Measurements from ENCODE around the gene INHA.

Gene INHA

DNA sequence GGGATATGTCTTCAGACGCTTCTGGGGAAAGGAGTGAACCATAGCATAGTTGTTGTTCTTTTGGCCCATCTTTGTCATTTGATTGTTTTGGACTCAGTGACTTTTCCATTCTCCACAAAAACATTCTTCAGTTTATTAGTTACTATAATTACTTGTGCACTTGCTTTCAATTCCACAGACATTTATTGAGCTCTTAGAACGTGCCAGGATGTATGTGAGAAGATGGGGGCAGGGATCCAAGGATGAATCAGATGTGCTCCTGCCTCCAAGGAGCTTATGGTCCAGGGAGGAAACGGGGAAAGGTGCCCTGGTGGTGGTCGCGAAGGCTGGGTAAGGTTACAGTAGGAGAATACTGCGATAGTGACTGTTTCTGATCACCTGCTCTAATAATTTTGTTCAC is 48.4 kb downstream of the INHA start:
- H3K36me3 ChIP-seq (ENCODE audit: low read depth), result no peaks in the 10 kb centered on the region
- no peak overlapping the region for H3K27ac ChIP-seq (ENCODE audit: poor library complexity, severe bottlenecking)
- ATAC-seq (ENCODE audit: low read depth) (no peak), DNase-seq (ENCODE audit: low spot score) (no peak)
- H3K4me3 ChIP-seq (ENCODE audit: severe bottlenecking), result no peak overlapping the region
- TF ChIP-seq CTCF (IDR thresholded peaks at IDR 0.05; ENCODE audit: poor library complexity, severe bottlenecking), result no peak
- H3K4me1 ChIP-seq (ENCODE audit: insufficient read depth, poor library complexity, severe bottlenecking), result no peaks in the 10 kb centered on the region
- no peaks in the 10 kb centered on the region for H3K27me3 ChIP-seq (ENCODE audit: insufficient read depth, poor library complexity, severe bottlenecking)
- no peaks in the 10 kb centered on the region for H3K9me3 ChIP-seq (ENCODE audit: severe bottlenecking)

- DNase-seq (ENCODE audit: low spot score), result no peak
- Histone ChIP-seq H3K9me3 (ENCODE audit: severe bottlenecking) (no peaks in the 10 kb centered on the region), H3K4me3 (ENCODE audit: severe bottlenecking) (no peak overlapping the region), H3K4me1 (ENCODE audit: insufficient read depth, poor library complexity, severe bottlenecking) (no peaks in the 10 kb centered on the region), H3K27me3 (ENCODE audit: insufficient read depth, poor library complexity, severe bottlenecking) (no peaks in the 10 kb centered on the region), H3K36me3 (ENCODE audit: low read depth) (no peaks in the 10 kb centered on the region), H3K27ac (ENCODE audit: poor library complexity, severe bottlenecking) (no peak overlapping the region)
- no peak for ATAC-seq (ENCODE audit: low read depth)
- TF ChIP-seq CTCF (IDR thresholded peaks at IDR 0.05; ENCODE audit: poor library complexity, severe bottlenecking), result no peak
These were observed 49.8 kb downstream of the INHA start for GRCh38 chr2:219621935-219622334.

- ATAC-seq (ENCODE audit: low read depth) (no peak), DNase-seq (ENCODE audit: low spot score) (no peak)
- Histone ChIP-seq H3K4me3 (ENCODE audit: severe bottlenecking) (no peak overlapping the region), H3K27me3 (ENCODE audit: insufficient read depth, poor library complexity, severe bottlenecking) (no peaks in the 10 kb centered on the region), H3K27ac (ENCODE audit: poor library complexity, severe bottlenecking) (no peak overlapping the region), H3K4me1 (ENCODE audit: insufficient read depth, poor library complexity, severe bottlenecking) (no peaks in the 10 kb centered on the region), H3K36me3 (ENCODE audit: low read depth) (no peaks in the 10 kb centered on the region), H3K9me3 (ENCODE audit: severe bottlenecking) (no peaks in the 10 kb centered on the region)
- TF ChIP-seq CTCF (IDR thresholded peaks at IDR 0.05; ENCODE audit: poor library complexity, severe bottlenecking), result no peak
These were observed 50.4 kb downstream of the INHA start for GRCh38 chr2:219622472-219622871.

DNA sequence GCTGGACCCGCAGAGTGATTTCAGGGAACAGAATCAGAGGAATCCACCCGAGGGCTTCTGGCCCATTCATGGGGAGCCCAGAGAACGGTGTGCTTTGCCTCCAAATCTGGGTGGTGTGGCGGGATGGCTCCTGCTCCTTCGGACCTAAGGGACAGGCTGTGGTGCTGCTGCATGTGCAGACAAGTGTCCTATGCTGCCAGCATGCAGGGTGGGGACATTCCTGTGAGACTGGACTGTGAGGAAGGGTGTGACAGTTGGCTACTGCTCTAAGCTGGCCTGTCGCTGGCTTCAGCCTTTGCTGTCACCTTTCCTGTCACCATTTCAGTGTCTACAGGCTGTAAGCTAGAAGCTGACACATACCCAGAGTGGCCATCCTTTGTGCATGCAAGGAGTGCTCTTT is 52.5 kb downstream of the INHA start:
- no peak for TF ChIP-seq CTCF (IDR thresholded peaks at IDR 0.05; ENCODE audit: poor library complexity, severe bottlenecking)
- no peaks in the 10 kb centered on the region for H3K27me3 ChIP-seq (ENCODE audit: insufficient read depth, poor library complexity, severe bottlenecking)
- H3K36me3 ChIP-seq (ENCODE audit: low read depth), result no peaks in the 10 kb centered on the region
- no peak for DNase-seq (ENCODE audit: low spot score)
- no peak for ATAC-seq (ENCODE audit: low read depth)
- no peaks in the 10 kb centered on the region for H3K9me3 ChIP-seq (ENCODE audit: severe bottlenecking)
- no peak overlapping the region for H3K27ac ChIP-seq (ENCODE audit: poor library complexity, severe bottlenecking)
- H3K4me1 ChIP-seq (ENCODE audit: insufficient read depth, poor library complexity, severe bottlenecking), result peaks cover 3% of the 10 kb centered on the region
- H3K4me3 ChIP-seq (ENCODE audit: severe bottlenecking), result no peak overlapping the region

DNA sequence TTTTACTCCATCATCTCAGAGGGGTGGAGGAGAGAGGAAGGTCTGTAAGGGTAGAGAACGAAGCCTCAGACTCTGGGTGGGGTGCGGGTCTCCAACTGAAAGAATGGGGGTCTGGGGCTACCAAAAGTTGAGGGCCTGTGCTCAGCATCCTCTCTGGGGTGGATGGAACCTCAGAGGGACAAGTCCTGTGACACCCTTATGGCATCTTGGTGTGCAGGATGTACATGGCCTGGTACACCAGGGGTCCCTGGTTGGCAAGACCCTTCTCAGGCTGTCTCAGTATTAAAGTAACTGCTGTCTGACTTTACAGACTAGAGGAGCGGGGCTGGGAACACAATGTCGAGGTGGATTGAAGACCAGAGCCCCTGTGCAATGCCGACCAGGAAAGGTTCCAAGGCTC is 53.1 kb downstream of the INHA start:
- Histone ChIP-seq H3K27ac (ENCODE audit: poor library complexity, severe bottlenecking) (no peak overlapping the region), H3K9me3 (ENCODE audit: severe bottlenecking) (no peaks in the 10 kb centered on the region), H3K27me3 (ENCODE audit: insufficient read depth, poor library complexity, severe bottlenecking) (no peaks in the 10 kb centered on the region), H3K4me3 (ENCODE audit: severe bottlenecking) (no peak overlapping the region), H3K4me1 (ENCODE audit: insufficient read depth, poor library complexity, severe bottlenecking) (peaks cover 3% of the 10 kb centered on the region), H3K36me3 (ENCODE audit: low read depth) (no peaks in the 10 kb centered on the region)
- no peak for TF ChIP-seq CTCF (IDR thresholded peaks at IDR 0.05; ENCODE audit: poor library complexity, severe bottlenecking)
- no peak for ATAC-seq (ENCODE audit: low read depth)
- no peak for DNase-seq (ENCODE audit: low spot score)

Measured in RWPE2 (cell line).